B cell (primary cell): Measurements from ENCODE around the gene PRKN. TPM values are rescaled to one million over a fixed set of nuclear protein-coding genes. Genes with fewer than 3 reads are reported as not detected.

Experiments
- ATAC-seq: fragments of 200-7000 bp; cut with Tn5 transposase; one replicate; pipeline ENCODE4 v1.10.0; 2021; ENCODE audit warnings: low read depth, mild to moderate bottlenecking, moderate number of reproducible peaks, moderate library complexity
- CTCF ChIA-PET: fragments of 350-600 bp; sonication (Branson Sonifier 250); formaldehyde crosslinking; loops from one replicate; lab custom pipeline; 2021; ENCODE audit warnings: antibody characterized with exemption, inconsistent platforms; lab: Charles Lee
- POLR2A ChIA-PET: fragments of 350-600 bp; sonication (Branson Sonifier 250); formaldehyde crosslinking; loops from one replicate; lab custom pipeline; 2021; ENCODE audit warnings: antibody characterized with exemption; lab: Charles Lee
- DNase-seq: peaks from one replicate; pipeline ENCODE4 v3.0.0; 2013
- H2AFZ ChIP-seq: 2 replicates; pipeline ENCODE4 v1.6.1; 2012; ENCODE audit warnings: mild to moderate bottlenecking, low read depth, low read length; ENCODE audit not compliant: insufficient read depth, poor library complexity, severe bottlenecking
- H3K27ac ChIP-seq, 2 donors: 1 replicate in 1 of 2; 2 replicates in 1 of 2; pipeline ENCODE4 v1.5.1; 2012 to 2013; ENCODE audit warnings: low read length in 2 of 2, mild to moderate bottlenecking in 2 of 2, moderate library complexity in 1 of 2
- H3K27me3 ChIP-seq, 4 experiments: fragments of 200-600 bp in 1 of 4; sonication (generic) in 1 of 4; replicated peaks in 1 of 4; 1 replicate in 2 of 4; 2 replicates in 2 of 4; pipeline versions ENCODE4 v1.6.1 to v1.7.0; 2013 to 2016; ENCODE audit warnings: low read length in 3 of 4, mild to moderate bottlenecking in 2 of 4, mixed read lengths in 1 of 4, moderate library complexity in 1 of 4; ENCODE audit not compliant: insufficient read depth in 4 of 4, control insufficient read depth in 3 of 4; ENCODE audit errors: control extremely low read depth in 1 of 4
- H3K36me3 ChIP-seq, 2 experiments: replicated peaks in 1 of 2; 1 replicate in 1 of 2; 2 replicates in 1 of 2; pipeline versions ENCODE4 v1.6.1 to v1.7.1; 2013; ENCODE audit warnings: low read length in 1 of 2; ENCODE audit not compliant: insufficient read depth in 2 of 2, control insufficient read depth in 1 of 2; ENCODE audit errors: control extremely low read depth in 1 of 2, extremely low read depth in 1 of 2
- H3K4me1 ChIP-seq, 2 donors: fragments of 200-600 bp in 1 of 2; sonication (generic) in 1 of 2; 1 replicate in 1 of 2; 2 replicates in 1 of 2; pipeline versions ENCODE4 v1.5.1 to v1.6.1; 2013 to 2017; ENCODE audit warnings: low read length in 2 of 2; ENCODE audit not compliant: control insufficient read depth in 2 of 2, insufficient read depth in 2 of 2
- H3K4me2 ChIP-seq: replicated peaks from 2 replicates; pipeline ENCODE3; 2012; ENCODE audit warnings: mild to moderate bottlenecking, low read depth, low read length; ENCODE audit not compliant: poor library complexity, severe bottlenecking
- H3K4me3 ChIP-seq, 5 experiments: fragments of 200-600 bp in 1 of 5; sonication (generic) in 1 of 5; 1 replicate in 3 of 5; 2 replicates in 2 of 5; pipeline versions ENCODE4 v1.5.1 to v1.7.0; 2011 to 2016; ENCODE audit warnings: low read length in 4 of 5, mild to moderate bottlenecking in 4 of 5, low read depth in 2 of 5, control low read depth in 1 of 5, moderate library complexity in 1 of 5; ENCODE audit not compliant: insufficient read depth in 1 of 5; ENCODE audit errors: control extremely low read depth in 1 of 5, extremely low read depth in 1 of 5
- H3K79me2 ChIP-seq: fragments of 200-600 bp; sonication (generic); one replicate; pipeline ENCODE4 v1.6.0; 2016; ENCODE audit warnings: low read length; ENCODE audit not compliant: control insufficient read depth, insufficient read depth
- H3K9ac ChIP-seq: fragments of 200-600 bp; sonication (generic); 2 replicates; pipeline ENCODE4 v1.6.1; 2017; ENCODE audit warnings: mild to moderate bottlenecking, low read length, moderate library complexity
- H3K9me3 ChIP-seq, 3 donors: one replicate each; pipeline versions ENCODE4 v1.6.1 to v1.7.1; 2013; ENCODE audit warnings: low read length in 2 of 3; ENCODE audit not compliant: control insufficient read depth in 2 of 3, insufficient read depth in 1 of 3; ENCODE audit errors: control extremely low read depth in 1 of 3
- H4K20me1 ChIP-seq: 2 replicates; pipeline ENCODE4 v1.6.0; 2012; ENCODE audit warnings: mild to moderate bottlenecking, low read length; ENCODE audit not compliant: insufficient read depth, control insufficient read depth, poor library complexity, severe bottlenecking
- H3K27ac Mint-ChIP-seq: one replicate; pipeline ENCODE4 v1.8.0; 2021; ENCODE audit warnings: mixed read lengths
- H3K27me3 Mint-ChIP-seq: one replicate; pipeline ENCODE4 v1.8.0; 2021; ENCODE audit warnings: mixed read lengths
- H3K4me1 Mint-ChIP-seq: one replicate; pipeline ENCODE4 v1.8.0; 2021; ENCODE audit warnings: mixed read lengths
- H3K4me3 Mint-ChIP-seq: one replicate; pipeline ENCODE4 v1.8.0; 2021; ENCODE audit warnings: mixed read lengths
- H3K9me3 Mint-ChIP-seq: one replicate; pipeline ENCODE4 v1.8.0; 2022; ENCODE audit warnings: mixed read lengths; ENCODE audit not compliant: insufficient read depth
- EZH2 ChIP-seq: IDR thresholded peaks from 2 replicates; pipeline ENCODE4 v1.6.1; 2012; ENCODE audit warnings: borderline replicate concordance, low read depth, mild to moderate bottlenecking, moderate library complexity, low read length; ENCODE audit not compliant: insufficient read depth, poor library complexity, severe bottlenecking
- WGBS: methylation state at CpG from one replicate; pipeline ENCODE4 v1.1.5; 2013; ENCODE audit warnings: missing lambda C conversion rate; ENCODE audit not compliant: insufficient coverage; 5-methylcytosine and 5-hydroxymethylcytosine counted together
- intact Hi-C: fragments of 100-400 bp; cut with micrococcal nuclease; formaldehyde crosslinking; loops from one replicate; pipeline ENCODE4 v1.10.0; 2022
- polyA plus RNA-seq: library from polyadenylated mRNA; depleted of rRNA; stranded (reverse); fragments of >200 nt; gene quantifications from 2 replicates; pipeline ENCODE4 v1.2.3, GENCODE V29; 2012
- total RNA-seq, 2 donors: library from RNA; stranded (reverse); fragments of 120-200 nt in 1 of 2; gene quantifications; 1 replicate in 1 of 2; 2 replicates in 1 of 2; pipeline versions ENCODE4 v1.2.3 to v1.2.4, GENCODE V29; 2013 to 2022
- TF ChIP-seq, protein P1 (sequence below): fragments of 200-600 bp; IDR thresholded peaks from one replicate; pipeline ENCODE4 v1.8.0; 2022; ENCODE audit warnings: antibody characterized with exemption, mild to moderate bottlenecking

The PRKN gene
- total and polyA plus RNA-seq, 2 donors (not counting 1 experiment from before 2014, with no cell fraction given), result 1.6 to 6.2 TPM

DNA sequence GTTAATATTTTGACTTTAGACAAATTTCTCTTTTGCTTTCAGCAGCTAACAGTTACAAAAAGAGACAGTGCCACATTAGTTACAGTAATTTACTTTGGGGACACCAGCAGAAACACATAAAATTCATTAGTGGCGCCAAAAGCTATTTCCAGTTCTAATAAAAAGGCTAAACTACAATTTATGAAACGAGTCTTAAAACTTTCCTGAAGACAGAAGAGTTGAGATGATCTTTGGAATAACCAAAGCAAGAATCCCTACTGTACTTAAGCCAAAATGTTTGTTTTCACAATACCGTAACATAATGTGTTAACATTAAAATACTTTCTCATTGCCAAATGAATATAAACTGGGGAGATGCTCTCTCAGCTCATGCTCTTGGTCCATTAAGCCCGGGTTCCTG lies 1103.5 kb downstream of the PRKN start:
- no peak for ATAC-seq
- Histone ChIP-seq H3K79me2 (no peaks in the 10 kb centered on the region), H3K4me3 (no peak overlapping the region), H3K36me3 (no peaks in the 10 kb centered on the region), H3K27me3 (no peaks in the 10 kb centered on the region), H3K4me2 (no peak overlapping the region), H3K27ac (no peak overlapping the region), H2AFZ (no peak overlapping the region), H3K4me1 (no peaks in the 10 kb centered on the region), H3K9me3 (peaks cover 0 to 15% (median 0%) of the 10 kb centered on the region in 3 donors), H3K9ac (no peak overlapping the region), H4K20me1 (no peaks in the 10 kb centered on the region)
- no peak for DNase-seq
- CTCF ChIA-PET, result no interaction called here
- no peak overlapping the region for H3K4me3 Mint-ChIP-seq
- H3K27me3 Mint-ChIP-seq, result no peaks in the 10 kb centered on the region
- WGBS, result 92% methylated on average over 2 of the region's 4 CpGs
- no peaks in the 10 kb centered on the region for H3K4me1 Mint-ChIP-seq
- H3K9me3 Mint-ChIP-seq, result peaks cover 2% of the 10 kb centered on the region
- TF ChIP-seq, protein P1, sequence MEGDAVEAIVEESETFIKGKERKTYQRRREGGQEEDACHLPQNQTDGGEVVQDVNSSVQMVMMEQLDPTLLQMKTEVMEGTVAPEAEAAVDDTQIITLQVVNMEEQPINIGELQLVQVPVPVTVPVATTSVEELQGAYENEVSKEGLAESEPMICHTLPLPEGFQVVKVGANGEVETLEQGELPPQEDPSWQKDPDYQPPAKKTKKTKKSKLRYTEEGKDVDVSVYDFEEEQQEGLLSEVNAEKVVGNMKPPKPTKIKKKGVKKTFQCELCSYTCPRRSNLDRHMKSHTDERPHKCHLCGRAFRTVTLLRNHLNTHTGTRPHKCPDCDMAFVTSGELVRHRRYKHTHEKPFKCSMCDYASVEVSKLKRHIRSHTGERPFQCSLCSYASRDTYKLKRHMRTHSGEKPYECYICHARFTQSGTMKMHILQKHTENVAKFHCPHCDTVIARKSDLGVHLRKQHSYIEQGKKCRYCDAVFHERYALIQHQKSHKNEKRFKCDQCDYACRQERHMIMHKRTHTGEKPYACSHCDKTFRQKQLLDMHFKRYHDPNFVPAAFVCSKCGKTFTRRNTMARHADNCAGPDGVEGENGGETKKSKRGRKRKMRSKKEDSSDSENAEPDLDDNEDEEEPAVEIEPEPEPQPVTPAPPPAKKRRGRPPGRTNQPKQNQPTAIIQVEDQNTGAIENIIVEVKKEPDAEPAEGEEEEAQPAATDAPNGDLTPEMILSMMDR, result no peak
- TF ChIP-seq EZH2, result no peak
- POLR2A ChIA-PET, result no interaction called here
- no peak overlapping the region for H3K27ac Mint-ChIP-seq
- intact Hi-C loops, result no loop called here

DNA sequence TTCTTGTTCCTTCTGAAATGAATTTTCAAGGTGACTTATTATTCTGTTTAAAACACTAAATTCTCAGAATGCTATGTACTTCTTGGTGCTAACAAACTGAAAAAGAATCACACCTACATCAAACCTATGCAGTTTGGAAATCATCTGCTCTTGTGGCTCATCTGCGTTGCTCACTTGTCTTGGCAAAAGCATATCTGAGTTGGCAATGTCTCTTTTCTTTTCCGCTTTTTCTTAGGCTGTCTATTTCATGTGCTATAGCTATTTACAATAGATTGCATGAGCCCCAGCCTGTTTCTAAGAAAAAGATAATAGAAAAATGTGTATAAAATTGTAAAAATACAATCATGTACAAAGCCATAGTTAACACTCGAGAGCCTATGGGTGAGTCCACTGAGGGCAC lies 1104.8 kb downstream of the PRKN start:
- TF ChIP-seq, protein P1, result no peak
- TF ChIP-seq EZH2, result no peak
- no peak overlapping the region for H3K4me2 ChIP-seq
- DNase-seq (no peak), ATAC-seq (no peak)
- intact Hi-C loops, result no loop called here
- no peaks in the 10 kb centered on the region for H3K79me2 ChIP-seq
- no peak overlapping the region for H2AFZ ChIP-seq
- peaks cover 0 to 15% (median 0%) of the 10 kb centered on the region in 3 donors for H3K9me3 ChIP-seq
- no peak overlapping the region for H3K27ac ChIP-seq
- 100% methylated on average over 1 of the region's 3 CpGs for WGBS
- Mint-ChIP-seq H3K9me3 (peaks cover 2% of the 10 kb centered on the region), H3K4me1 (no peaks in the 10 kb centered on the region), H3K4me3 (no peak overlapping the region), H3K27ac (no peak overlapping the region), H3K27me3 (no peaks in the 10 kb centered on the region)
- H3K9ac ChIP-seq, result no peak overlapping the region
- no peaks in the 10 kb centered on the region for H4K20me1 ChIP-seq
- no peak overlapping the region for H3K4me3 ChIP-seq
- no peaks in the 10 kb centered on the region for H3K27me3 ChIP-seq
- CTCF ChIA-PET, result no interaction called here
- H3K36me3 ChIP-seq, result no peaks in the 10 kb centered on the region
- POLR2A ChIA-PET, result no interaction called here
- H3K4me1 ChIP-seq, result no peaks in the 10 kb centered on the region
